SK-N-SH treated with all-trans-retinoic acid at 6 μM for 48 hours (cell line): ENCODE measurements around the gene ZNF322.

Source experiments
- GLIS3 ChIP-seq: fragments of 250-450 bp; sonication (Bioruptor Pico); IDR thresholded peaks from 2 replicates; pipeline ENCODE4 v1.5.0; 2020; ENCODE audit warnings: mild to moderate bottlenecking, moderate library complexity
- TCF4 ChIP-seq: fragments of 250-450 bp; sonication (Bioruptor Pico); IDR thresholded peaks from 2 replicates; pipeline ENCODE4 v1.8.0; 2021; ENCODE audit warnings: mild to moderate bottlenecking, moderate library complexity, borderline replicate concordance
- TF ChIP-seq, protein P1 (sequence below): fragments of 250-450 bp; sonication (Bioruptor Pico); IDR thresholded peaks from 2 replicates; pipeline ENCODE4 v1.8.0; 2021; ENCODE audit warnings: low read depth, mild to moderate bottlenecking, moderate library complexity, borderline replicate concordance
- TF ChIP-seq, protein P2 (sequence below): fragments of 250-450 bp; sonication (Bioruptor Pico); IDR thresholded peaks from 2 replicates; pipeline ENCODE4 v1.8.0; 2020; ENCODE audit warnings: mild to moderate bottlenecking, moderate library complexity, borderline replicate concordance

- TF ChIP-seq, protein P1, sequence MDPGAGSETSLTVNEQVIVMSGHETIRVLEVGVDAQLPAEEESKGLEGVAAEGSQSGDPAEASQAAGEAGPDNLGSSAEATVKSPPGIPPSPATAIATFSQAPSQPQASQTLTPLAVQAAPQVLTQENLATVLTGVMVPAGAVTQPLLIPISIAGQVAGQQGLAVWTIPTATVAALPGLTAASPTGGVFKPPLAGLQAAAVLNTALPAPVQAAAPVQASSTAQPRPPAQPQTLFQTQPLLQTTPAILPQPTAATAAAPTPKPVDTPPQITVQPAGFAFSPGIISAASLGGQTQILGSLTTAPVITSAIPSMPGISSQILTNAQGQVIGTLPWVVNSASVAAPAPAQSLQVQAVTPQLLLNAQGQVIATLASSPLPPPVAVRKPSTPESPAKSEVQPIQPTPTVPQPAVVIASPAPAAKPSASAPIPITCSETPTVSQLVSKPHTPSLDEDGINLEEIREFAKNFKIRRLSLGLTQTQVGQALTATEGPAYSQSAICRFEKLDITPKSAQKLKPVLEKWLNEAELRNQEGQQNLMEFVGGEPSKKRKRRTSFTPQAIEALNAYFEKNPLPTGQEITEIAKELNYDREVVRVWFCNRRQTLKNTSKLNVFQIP (CRISPR knock-in tag), result no peak
- no peak for TF ChIP-seq TCF4 (CRISPR knock-in tag)
- TF ChIP-seq, protein P2, sequence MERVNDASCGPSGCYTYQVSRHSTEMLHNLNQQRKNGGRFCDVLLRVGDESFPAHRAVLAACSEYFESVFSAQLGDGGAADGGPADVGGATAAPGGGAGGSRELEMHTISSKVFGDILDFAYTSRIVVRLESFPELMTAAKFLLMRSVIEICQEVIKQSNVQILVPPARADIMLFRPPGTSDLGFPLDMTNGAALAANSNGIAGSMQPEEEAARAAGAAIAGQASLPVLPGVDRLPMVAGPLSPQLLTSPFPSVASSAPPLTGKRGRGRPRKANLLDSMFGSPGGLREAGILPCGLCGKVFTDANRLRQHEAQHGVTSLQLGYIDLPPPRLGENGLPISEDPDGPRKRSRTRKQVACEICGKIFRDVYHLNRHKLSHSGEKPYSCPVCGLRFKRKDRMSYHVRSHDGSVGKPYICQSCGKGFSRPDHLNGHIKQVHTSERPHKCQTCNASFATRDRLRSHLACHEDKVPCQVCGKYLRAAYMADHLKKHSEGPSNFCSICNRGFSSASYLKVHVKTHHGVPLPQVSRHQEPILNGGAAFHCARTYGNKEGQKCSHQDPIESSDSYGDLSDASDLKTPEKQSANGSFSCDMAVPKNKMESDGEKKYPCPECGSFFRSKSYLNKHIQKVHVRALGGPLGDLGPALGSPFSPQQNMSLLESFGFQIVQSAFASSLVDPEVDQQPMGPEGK, result no peak
- TF ChIP-seq GLIS3 (CRISPR knock-in tag), result no peak
These were observed 51.9 kb downstream of the ZNF322 start for GRCh38 chr6:26607434-26608230.
